Measurements from ENCODE around the gene STK38L. TPM values are rescaled to one million over a fixed set of nuclear protein-coding genes. Genes with fewer than 3 reads are reported as not detected.
A peak's percentile ranks its signal among the peaks of the same experiment; 100 is the strongest.

Gene STK38L
- total and polyA plus RNA-seq, 10 of the 15 experiments (the other 5 are each of a cell fraction or from before 2014, with no cell fraction given), result 43.0 to 154 (median 115) TPM

DNA sequence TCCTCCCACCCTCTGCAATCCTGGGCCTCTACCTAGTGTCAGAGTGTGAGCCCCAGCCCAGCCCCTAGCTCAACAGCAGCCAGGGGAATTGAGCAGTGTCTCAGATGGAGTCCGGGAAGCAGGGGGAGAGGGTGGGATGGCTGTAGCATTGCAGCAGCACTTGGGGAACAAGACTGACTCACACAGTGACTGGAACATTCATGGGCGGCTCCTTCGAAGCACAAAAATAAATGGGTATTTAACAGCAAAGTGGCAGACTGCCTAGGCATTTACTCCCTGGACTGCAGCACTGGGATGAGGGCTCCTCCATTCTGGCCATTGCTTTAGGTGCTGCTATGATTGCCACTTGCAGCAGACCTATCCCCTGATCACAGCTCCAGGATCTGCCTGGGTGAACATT is 46.0 kb upstream of the STK38L start (continued):
- TF ChIP-seq, protein P1, sequence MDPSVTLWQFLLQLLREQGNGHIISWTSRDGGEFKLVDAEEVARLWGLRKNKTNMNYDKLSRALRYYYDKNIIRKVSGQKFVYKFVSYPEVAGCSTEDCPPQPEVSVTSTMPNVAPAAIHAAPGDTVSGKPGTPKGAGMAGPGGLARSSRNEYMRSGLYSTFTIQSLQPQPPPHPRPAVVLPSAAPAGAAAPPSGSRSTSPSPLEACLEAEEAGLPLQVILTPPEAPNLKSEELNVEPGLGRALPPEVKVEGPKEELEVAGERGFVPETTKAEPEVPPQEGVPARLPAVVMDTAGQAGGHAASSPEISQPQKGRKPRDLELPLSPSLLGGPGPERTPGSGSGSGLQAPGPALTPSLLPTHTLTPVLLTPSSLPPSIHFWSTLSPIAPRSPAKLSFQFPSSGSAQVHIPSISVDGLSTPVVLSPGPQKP (IDR thresholded peaks at IDR 0.05; ENCODE audit: low read depth, low read length), result no peak
- TF ChIP-seq SMAD1 (IDR thresholded peaks at IDR 0.05; ENCODE audit: low read depth, partially characterized antibody) (no peak), RELA (IDR thresholded peaks at IDR 0.05; ENCODE audit: borderline replicate concordance, partially characterized antibody) (no peak), KDM1A (IDR thresholded peaks at IDR 0.05; ENCODE audit: borderline replicate concordance) (no peak), NFXL1 (IDR thresholded peaks at IDR 0.05; ENCODE audit: borderline replicate concordance) (no peak), ATF3 (IDR thresholded peaks at IDR 0.05; ENCODE audit: borderline replicate concordance, extremely low read depth, low read depth, low read length) (no peak)

DNA sequence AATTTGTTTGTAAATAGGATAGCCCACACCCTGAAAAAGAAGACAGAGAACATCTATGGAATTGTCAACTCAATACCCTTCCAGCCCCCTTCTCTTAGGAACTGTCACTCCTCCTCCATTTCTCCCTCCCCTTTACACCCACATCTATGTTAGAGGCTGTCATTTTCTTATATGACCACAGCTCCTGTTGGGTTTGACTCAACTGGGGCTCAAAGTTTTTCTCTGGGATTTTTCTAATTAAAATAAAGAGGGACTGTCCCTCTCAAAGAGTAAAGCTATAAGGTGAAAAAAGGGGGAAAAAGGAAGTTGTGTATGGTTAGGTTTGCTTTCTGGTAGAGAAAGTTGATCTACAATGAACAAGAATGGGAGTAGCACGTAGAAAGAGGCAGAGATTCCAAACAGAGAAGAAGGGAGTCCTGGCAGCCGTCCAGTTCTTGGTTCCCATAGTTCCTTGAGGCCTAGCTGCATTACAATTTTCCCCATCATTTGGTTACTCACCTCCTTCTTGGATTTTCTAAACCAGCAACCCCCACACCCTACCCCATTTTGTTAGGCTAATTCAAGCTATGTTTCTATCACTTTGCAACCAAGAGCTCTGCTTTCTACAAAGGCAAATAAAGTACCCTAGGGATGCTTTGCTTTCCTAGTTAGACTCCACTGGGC is 44.3 kb upstream of the STK38L start:
- Histone ChIP-seq H3K9ac (ENCODE audit: control insufficient read depth, insufficient read depth, low read length) (no peak overlapping the region), H3K27me3 (replicated peaks in 1 of 2; ENCODE audit: control insufficient read depth in 2 of 2, insufficient read depth in 2 of 2, low read length in 1 of 2) (no peaks in the 10 kb centered on the region), H3K36me3 (ENCODE audit: control insufficient read depth in 2 of 2, insufficient read depth in 2 of 2, low read length in 1 of 2) (no peaks in the 10 kb centered on the region), H4K20me1 (ENCODE audit: control insufficient read depth, insufficient read depth) (no peaks in the 10 kb centered on the region), H3K4me3 (no peak overlapping the region), H3K79me2 (ENCODE audit: control insufficient read depth, insufficient read depth, low read length) (no peaks in the 10 kb centered on the region), H3K4me1 (ENCODE audit: control insufficient read depth, insufficient read depth, low read length) (peaks cover 6% of the 10 kb centered on the region; the same call in 1 of the 2 replicates), H3K9me3 (replicated peaks; ENCODE audit: control insufficient read depth, insufficient read depth, low read length) (no peaks in the 10 kb centered on the region), H2AFZ (ENCODE audit: control insufficient read depth, low read depth, low read length) (peak overlapping the region; percentile 13; the same call in 1 of the 2 replicates), H3K27ac (ENCODE audit: control insufficient read depth, insufficient read depth) (no peak overlapping the region), H3K4me2 (ENCODE audit: control insufficient read depth, insufficient read depth) (no peak overlapping the region)
- in situ Hi-C loops (cut with MboI), result no loop called here
- ATAC-seq (peak; percentile 41; the same call in 2 of the 3 replicates), DNase-seq (ENCODE audit: low read depth, low spot score) (no peak), FAIRE-seq (peak; percentile 7)
- POLR2A ChIA-PET, result interaction anchor here (1.0 to 3.1 kb wide), 7 partner anchors 8 to 21 kb away, joined by 3 to 19 read pairs (median 5); no protein-coding TSS in a partner anchor
- RAD21 ChIA-PET (ENCODE audit: unreplicated experiment), result interaction anchor here (0.5 to 2.5 kb wide), 10 partner anchors 8 to 106 kb away, joined by 3 to 28 read pairs (median 6); no protein-coding TSS in a partner anchor
- 6% methylated on average over 2 of the region's 2 CpGs for WGBS (ENCODE audit: insufficient coverage, insufficient replicate concordance, low lambda C conversion rate, missing lambda C conversion rate)
- SMC1A ChIA-PET (ENCODE audit: uncharacterized antibody, unreplicated experiment), result interaction anchor here (0.7 to 5.6 kb wide), 14 partner anchors 8 to 106 kb away, joined by 3 to 71 read pairs (median 6); partner anchors contain the start of gene STK38L
- CTCF ChIA-PET, result interaction anchor here (0.7 to 2.5 kb wide), 7 partner anchors 8 to 106 kb away, joined by 3 to 8 read pairs (median 5); no protein-coding TSS in a partner anchor
- intact Hi-C loops (cut with micrococcal nuclease; ENCODE audit: unreplicated experiment), result no loop called here
- no TSS peak for BruUV-seq (replicated peaks)
- TF ChIP-seq CBX3 (IDR thresholded peaks at IDR 0.05; ENCODE audit: borderline replicate concordance, low read depth) (no peak), TCF3 (IDR thresholded peaks at IDR 0.05; ENCODE audit: borderline replicate concordance, insufficient read depth, low read depth, low read length) (no peak), FOXM1 (IDR thresholded peaks at IDR 0.05; ENCODE audit: low read depth, low read length) (no peak), FOS (IDR thresholded peaks at IDR 0.05; ENCODE audit: borderline replicate concordance, extremely low read depth, insufficient read length) (no peak), YY1 (IDR thresholded peaks at IDR 0.05; ENCODE audit: low read depth, low read length) (no peak), ZSCAN29 (IDR thresholded peaks at IDR 0.05) (no peak), IKZF1 (conservative IDR thresholded peaks at IDR 0.05) (peak; percentile 28; the same call in 1 of the 2 replicates), NFIC (IDR thresholded peaks at IDR 0.05; ENCODE audit: low read depth, low read length) (peak; percentile 19; the same call in 1 of the 2 replicates), LARP7 (IDR thresholded peaks at IDR 0.05) (no peak), NBN (IDR thresholded peaks at IDR 0.05) (no peak), POLR2AphosphoS5 (IDR thresholded peaks at IDR 0.05; ENCODE audit: low read length) (no peak), ATF2 (IDR thresholded peaks at IDR 0.05; ENCODE audit: low read length) (no peak), STAT3 (IDR thresholded peaks at IDR 0.05; ENCODE audit: low read depth, low read length) (no peak), MEF2B (IDR thresholded peaks at IDR 0.05; ENCODE audit: partially characterized antibody, poor library complexity, severe bottlenecking) (no peak), IKZF2 (IDR thresholded peaks at IDR 0.05) (0 out of 4 replicates have a peak, but pooled peaks of 1 of the 2 experiments have one; percentile 11), ZBED1 (IDR thresholded peaks at IDR 0.05; ENCODE audit: borderline replicate concordance) (no peak)

Data from GM12878 (cell line).